Osteoblast (primary cell): Measurements from ENCODE around the gene EIF1. TPM values are rescaled to one million over a fixed set of nuclear protein-coding genes. Genes with fewer than 3 reads are reported as not detected.

Source experiments
- DNase-seq: peaks from one replicate; pipeline ENCODE4 v3.0.0; 2011; ENCODE audit warnings: low spot score, mixed read lengths; ENCODE audit not compliant: insufficient read length; ENCODE audit errors: missing footprints
- H2AFZ ChIP-seq: 2 replicates; pipeline ENCODE4 v1.6.0; 2011; ENCODE audit warnings: mild to moderate bottlenecking, low read length
- H3K27ac ChIP-seq: 2 replicates; pipeline ENCODE4 v1.5.1; 2011; ENCODE audit warnings: mild to moderate bottlenecking, low read depth, low read length, moderate library complexity
- H3K27me3 ChIP-seq: 2 replicates; pipeline ENCODE4 v1.6.0; 2012; ENCODE audit warnings: mild to moderate bottlenecking, control low read depth, inconsistent platforms, low read length, moderate library complexity; ENCODE audit not compliant: insufficient read depth
- H3K36me3 ChIP-seq: 2 replicates; pipeline ENCODE4 v1.5.1; 2011; ENCODE audit warnings: mild to moderate bottlenecking, low read length, control low read depth, moderate library complexity; ENCODE audit not compliant: insufficient read depth
- H3K4me1 ChIP-seq: 2 replicates; pipeline ENCODE4 v1.5.1; 2011; ENCODE audit warnings: mild to moderate bottlenecking, low read length, control low read depth, moderate library complexity; ENCODE audit not compliant: insufficient read depth
- H3K4me2 ChIP-seq: 2 replicates; pipeline ENCODE4 v1.6.0; 2011; ENCODE audit warnings: mild to moderate bottlenecking, low read length; ENCODE audit not compliant: insufficient read depth
- H3K4me3 ChIP-seq: fragments of 200-600 bp; sonication (generic); 3 replicates; pipeline ENCODE4 v1.5.1; 2012; ENCODE audit warnings: mild to moderate bottlenecking, low read length, inconsistent platforms; ENCODE audit not compliant: insufficient read depth
- H3K79me2 ChIP-seq: 2 replicates; pipeline ENCODE4 v1.6.0; 2012; ENCODE audit warnings: mild to moderate bottlenecking, low read length, control low read depth, inconsistent platforms; ENCODE audit not compliant: insufficient read depth
- H3K9me3 ChIP-seq: 2 replicates; pipeline ENCODE4 v1.5.1; 2011; ENCODE audit warnings: low read depth, low read length, control low read depth
- H4K20me1 ChIP-seq: 2 replicates; pipeline ENCODE4 v1.6.0; 2012; ENCODE audit warnings: mild to moderate bottlenecking, low read length, control low read depth; ENCODE audit not compliant: insufficient read depth
- CTCF ChIP-seq: IDR thresholded peaks from 2 replicates; pipeline ENCODE4 v1.5.1; 2011; ENCODE audit warnings: mild to moderate bottlenecking, low read depth, low read length, moderate library complexity; ENCODE audit errors: extremely low read depth
- total RNA-seq: library from RNA; depleted of rRNA; stranded (reverse); fragments of >200 nt; gene quantifications from 2 replicates; pipeline ENCODE4 v1.2.3, GENCODE V29; 2012

EIF1 gene
- total RNA-seq, 1 donor: 94.5 TPM

GRCh38 chr17:41654678-41655607 lies 33.7 kb upstream of the EIF1 start:
- no peaks in the 10 kb centered on the region for H3K36me3 ChIP-seq
- H3K27me3 ChIP-seq: no peaks in the 10 kb centered on the region
- no peaks in the 10 kb centered on the region for H3K4me1 ChIP-seq
- H2AFZ ChIP-seq: no peak overlapping the region
- peak; percentile 29 for DNase-seq
- H3K27ac ChIP-seq: no peak overlapping the region
- no peaks in the 10 kb centered on the region for H3K79me2 ChIP-seq
- H3K4me3 ChIP-seq: no peak overlapping the region
- H3K9me3 ChIP-seq: no peaks in the 10 kb centered on the region
- TF ChIP-seq CTCF: no peak
- H3K4me2 ChIP-seq: no peak overlapping the region
- H4K20me1 ChIP-seq: no peaks in the 10 kb centered on the region

GRCh38 chr17:41655611-41656111 lies 33.0 kb upstream of the EIF1 start:
- no peak overlapping the region for H2AFZ ChIP-seq

GRCh38 chr17:41656249-41657023 lies 32.2 kb upstream of the EIF1 start:
- no peaks in the 10 kb centered on the region for H3K36me3 ChIP-seq
- H3K4me3 ChIP-seq: no peak overlapping the region
- peak; percentile 88 for DNase-seq
- H3K79me2 ChIP-seq: no peaks in the 10 kb centered on the region
- no peaks in the 10 kb centered on the region for H3K4me1 ChIP-seq
- no peaks in the 10 kb centered on the region for H4K20me1 ChIP-seq
- no peaks in the 10 kb centered on the region for H3K9me3 ChIP-seq
- no peaks in the 10 kb centered on the region for H3K27me3 ChIP-seq
- no peak overlapping the region for H2AFZ ChIP-seq
- H3K4me2 ChIP-seq: no peak overlapping the region
- TF ChIP-seq CTCF: no peak
- H3K27ac ChIP-seq: no peak overlapping the region

More at GRCh38 chr17:41655611-41656111, 33.0 kb upstream of the EIF1 start:
- Histone ChIP-seq H3K36me3 (no peaks in the 10 kb centered on the region), H3K4me2 (no peak overlapping the region), H3K27me3 (no peaks in the 10 kb centered on the region), H3K9me3 (no peaks in the 10 kb centered on the region), H4K20me1 (no peaks in the 10 kb centered on the region), H3K4me1 (no peaks in the 10 kb centered on the region), H3K4me3 (no peak overlapping the region), H3K79me2 (no peaks in the 10 kb centered on the region), H3K27ac (no peak overlapping the region)
- TF ChIP-seq CTCF: no peak
- peak; percentile 85 for DNase-seq
